ENCODE results near the gene TMEM60. TPM values are rescaled to one million over a fixed set of nuclear protein-coding genes. Genes with fewer than 3 reads are reported as not detected.

The TMEM60 gene
- total and polyA plus RNA-seq, 10 of the 15 experiments (the other 5 are each of a cell fraction or from before 2014, with no cell fraction given) = 13.2 to 94.2 (median 30.2) TPM

- DNase-seq (ENCODE audit: low read depth, low spot score) = no peak
- ChIA-PET RAD21 (ENCODE audit: unreplicated experiment) (interaction anchor here (0.8 to 1.1 kb wide), 2 partner anchors 13 to 96 kb away, joined by 3 read pairs; no protein-coding TSS in a partner anchor), SMC1A (ENCODE audit: uncharacterized antibody, unreplicated experiment) (interaction anchor here (1.5 to 2.2 kb wide), 3 partner anchors 10 to 89 kb away, joined by 3 to 9 read pairs (median 7); no protein-coding TSS in a partner anchor), CTCF (interaction anchor here (1.2 to 2.3 kb wide), 3 partner anchors 73 to 96 kb away, joined by 3 to 8 read pairs (median 6); no protein-coding TSS in a partner anchor), POLR2A (no interaction called here)
- no peaks in the 10 kb centered on the region for H4K20me1 ChIP-seq (ENCODE audit: control insufficient read depth, insufficient read depth)
- WGBS (ENCODE audit: insufficient coverage, insufficient replicate concordance, low lambda C conversion rate, missing lambda C conversion rate) = 46% methylated on average over 2 of the region's 2 CpGs
- H3K27me3 ChIP-seq (replicated peaks in 1 of 2; ENCODE audit: control insufficient read depth in 2 of 2, insufficient read depth in 2 of 2, low read length in 1 of 2) = no peaks in the 10 kb centered on the region
- BruUV-seq (replicated peaks) = no TSS peak
- no peak overlapping the region for H3K4me2 ChIP-seq (ENCODE audit: control insufficient read depth, insufficient read depth)
- FAIRE-seq = no peak
- no peak for ATAC-seq
- TF ChIP-seq GATAD2B (conservative IDR thresholded peaks at IDR 0.05; ENCODE audit: low read depth) (no peak), WRNIP1 (IDR thresholded peaks at IDR 0.05; ENCODE audit: borderline replicate concordance, low read depth, low read length) (no peak), YBX1 (IDR thresholded peaks at IDR 0.05) (no peak), NR2C1 (IDR thresholded peaks at IDR 0.05) (no peak), MEF2B (IDR thresholded peaks at IDR 0.05; ENCODE audit: partially characterized antibody, poor library complexity, severe bottlenecking) (no peak), SRF (IDR thresholded peaks at IDR 0.05; ENCODE audit: low read depth in 2 of 2, low read length in 2 of 2) (no peak), LARP7 (IDR thresholded peaks at IDR 0.05) (no peak), TBL1XR1 (IDR thresholded peaks at IDR 0.05; ENCODE audit: low read depth, low read length) (no peak), MEF2A (IDR thresholded peaks at IDR 0.05; ENCODE audit: insufficient read depth, low read depth, low read length) (no peak), FOXK2 (IDR thresholded peaks at IDR 0.05) (no peak), TCF7 (IDR thresholded peaks at IDR 0.05; ENCODE audit: borderline replicate concordance) (no peak), NFIC (IDR thresholded peaks at IDR 0.05; ENCODE audit: low read depth, low read length) (no peak), CHD4 (IDR thresholded peaks at IDR 0.05) (no peak), FOS (IDR thresholded peaks at IDR 0.05; ENCODE audit: borderline replicate concordance, extremely low read depth, insufficient read length) (no peak), ZNF217 (IDR thresholded peaks at IDR 0.05) (no peak), RELA (IDR thresholded peaks at IDR 0.05; ENCODE audit: borderline replicate concordance, partially characterized antibody) (no peak), NR2F1 (conservative IDR thresholded peaks at IDR 0.05) (no peak), CBX3 (IDR thresholded peaks at IDR 0.05; ENCODE audit: borderline replicate concordance, low read depth) (no peak), CBX5 (IDR thresholded peaks at IDR 0.05; ENCODE audit: low read depth) (no peak)
- TF ChIP-seq, protein P1, sequence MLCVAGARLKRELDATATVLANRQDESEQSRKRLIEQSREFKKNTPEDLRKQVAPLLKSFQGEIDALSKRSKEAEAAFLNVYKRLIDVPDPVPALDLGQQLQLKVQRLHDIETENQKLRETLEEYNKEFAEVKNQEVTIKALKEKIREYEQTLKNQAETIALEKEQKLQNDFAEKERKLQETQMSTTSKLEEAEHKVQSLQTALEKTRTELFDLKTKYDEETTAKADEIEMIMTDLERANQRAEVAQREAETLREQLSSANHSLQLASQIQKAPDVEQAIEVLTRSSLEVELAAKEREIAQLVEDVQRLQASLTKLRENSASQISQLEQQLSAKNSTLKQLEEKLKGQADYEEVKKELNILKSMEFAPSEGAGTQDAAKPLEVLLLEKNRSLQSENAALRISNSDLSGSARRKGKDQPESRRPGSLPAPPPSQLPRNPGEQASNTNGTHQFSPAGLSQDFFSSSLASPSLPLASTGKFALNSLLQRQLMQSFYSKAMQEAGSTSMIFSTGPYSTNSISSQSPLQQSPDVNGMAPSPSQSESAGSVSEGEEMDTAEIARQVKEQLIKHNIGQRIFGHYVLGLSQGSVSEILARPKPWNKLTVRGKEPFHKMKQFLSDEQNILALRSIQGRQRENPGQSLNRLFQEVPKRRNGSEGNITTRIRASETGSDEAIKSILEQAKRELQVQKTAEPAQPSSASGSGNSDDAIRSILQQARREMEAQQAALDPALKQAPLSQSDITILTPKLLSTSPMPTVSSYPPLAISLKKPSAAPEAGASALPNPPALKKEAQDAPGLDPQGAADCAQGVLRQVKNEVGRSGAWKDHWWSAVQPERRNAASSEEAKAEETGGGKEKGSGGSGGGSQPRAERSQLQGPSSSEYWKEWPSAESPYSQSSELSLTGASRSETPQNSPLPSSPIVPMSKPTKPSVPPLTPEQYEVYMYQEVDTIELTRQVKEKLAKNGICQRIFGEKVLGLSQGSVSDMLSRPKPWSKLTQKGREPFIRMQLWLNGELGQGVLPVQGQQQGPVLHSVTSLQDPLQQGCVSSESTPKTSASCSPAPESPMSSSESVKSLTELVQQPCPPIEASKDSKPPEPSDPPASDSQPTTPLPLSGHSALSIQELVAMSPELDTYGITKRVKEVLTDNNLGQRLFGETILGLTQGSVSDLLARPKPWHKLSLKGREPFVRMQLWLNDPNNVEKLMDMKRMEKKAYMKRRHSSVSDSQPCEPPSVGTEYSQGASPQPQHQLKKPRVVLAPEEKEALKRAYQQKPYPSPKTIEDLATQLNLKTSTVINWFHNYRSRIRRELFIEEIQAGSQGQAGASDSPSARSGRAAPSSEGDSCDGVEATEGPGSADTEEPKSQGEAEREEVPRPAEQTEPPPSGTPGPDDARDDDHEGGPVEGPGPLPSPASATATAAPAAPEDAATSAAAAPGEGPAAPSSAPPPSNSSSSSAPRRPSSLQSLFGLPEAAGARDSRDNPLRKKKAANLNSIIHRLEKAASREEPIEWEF (IDR thresholded peaks at IDR 0.05; ENCODE audit: insufficient replicate concordance, low read depth, low read length) = no peak
- H3K4me1 ChIP-seq (ENCODE audit: control insufficient read depth, insufficient read depth, low read length) = no peaks in the 10 kb centered on the region
- no peak overlapping the region for H3K4me3 ChIP-seq
- peaks cover 3 to 6% of the 10 kb centered on the region in 2 experiments; a peak in 3 of 4 replicates for H3K36me3 ChIP-seq (ENCODE audit: control insufficient read depth in 2 of 2, insufficient read depth in 2 of 2, low read length in 1 of 2)
- in situ Hi-C loops (cut with MboI) (no loop called here), intact Hi-C loops (cut with micrococcal nuclease; ENCODE audit: unreplicated experiment) (no loop called here)
- H3K27ac ChIP-seq (ENCODE audit: control insufficient read depth, insufficient read depth) = no peak overlapping the region
- H3K9ac ChIP-seq (ENCODE audit: control insufficient read depth, insufficient read depth, low read length) = no peak overlapping the region
- no peaks in the 10 kb centered on the region for H3K9me3 ChIP-seq (replicated peaks; ENCODE audit: control insufficient read depth, insufficient read depth, low read length)
- no peak overlapping the region for H2AFZ ChIP-seq (ENCODE audit: control insufficient read depth, low read depth, low read length)
- no peaks in the 10 kb centered on the region; the same call in none of the 2 replicates for H3K79me2 ChIP-seq (ENCODE audit: control insufficient read depth, insufficient read depth, low read length)
These were observed 51.1 kb downstream of the TMEM60 start for GRCh38 chr7:77747178-77747577.
